Breast epithelium (tissue), 3 donors: ENCODE results near the gene CBX2.

Source experiments
- POLR2A ChIP-seq: fragments of 450-650 bp; IDR thresholded peaks from one replicate; pipeline ENCODE4 v1.6.1; 2016; ENCODE audit warnings: antibody characterized with exemption, mild to moderate bottlenecking, moderate library complexity
- TF ChIP-seq, protein P1 (sequence below), 3 donors: fragments of 450-650 bp; IDR thresholded peaks; one replicate each; pipeline ENCODE4 v1.5.1; 2016 to 2017; ENCODE audit warnings: antibody characterized with exemption in 3 of 3, mild to moderate bottlenecking in 3 of 3, moderate library complexity in 3 of 3

DNA sequence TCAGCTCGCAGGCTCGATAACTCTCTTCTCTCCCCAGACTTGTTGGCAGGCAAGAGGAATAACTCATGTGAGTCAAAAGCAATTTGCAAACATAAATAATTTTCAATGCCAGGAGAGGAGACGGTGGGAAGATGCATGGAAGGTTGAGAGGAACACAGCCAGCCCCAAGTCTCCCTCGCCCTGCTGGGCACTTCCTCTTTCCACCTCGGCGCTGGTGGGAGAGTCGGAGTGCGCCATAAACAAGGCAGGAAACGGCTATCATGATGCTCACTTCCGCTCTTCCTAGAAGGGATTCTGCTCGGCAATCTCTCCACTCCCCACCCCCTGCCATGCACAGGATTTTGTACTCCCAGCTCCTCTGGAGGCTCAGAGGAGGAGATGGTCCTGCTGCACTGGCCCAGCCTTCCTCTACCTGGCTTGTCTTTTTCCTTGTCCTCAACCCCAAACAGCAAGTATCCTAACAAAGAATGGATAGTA lies 48.3 kb downstream of the CBX2 start:
- TF ChIP-seq, protein P1, sequence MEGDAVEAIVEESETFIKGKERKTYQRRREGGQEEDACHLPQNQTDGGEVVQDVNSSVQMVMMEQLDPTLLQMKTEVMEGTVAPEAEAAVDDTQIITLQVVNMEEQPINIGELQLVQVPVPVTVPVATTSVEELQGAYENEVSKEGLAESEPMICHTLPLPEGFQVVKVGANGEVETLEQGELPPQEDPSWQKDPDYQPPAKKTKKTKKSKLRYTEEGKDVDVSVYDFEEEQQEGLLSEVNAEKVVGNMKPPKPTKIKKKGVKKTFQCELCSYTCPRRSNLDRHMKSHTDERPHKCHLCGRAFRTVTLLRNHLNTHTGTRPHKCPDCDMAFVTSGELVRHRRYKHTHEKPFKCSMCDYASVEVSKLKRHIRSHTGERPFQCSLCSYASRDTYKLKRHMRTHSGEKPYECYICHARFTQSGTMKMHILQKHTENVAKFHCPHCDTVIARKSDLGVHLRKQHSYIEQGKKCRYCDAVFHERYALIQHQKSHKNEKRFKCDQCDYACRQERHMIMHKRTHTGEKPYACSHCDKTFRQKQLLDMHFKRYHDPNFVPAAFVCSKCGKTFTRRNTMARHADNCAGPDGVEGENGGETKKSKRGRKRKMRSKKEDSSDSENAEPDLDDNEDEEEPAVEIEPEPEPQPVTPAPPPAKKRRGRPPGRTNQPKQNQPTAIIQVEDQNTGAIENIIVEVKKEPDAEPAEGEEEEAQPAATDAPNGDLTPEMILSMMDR (IDR thresholded peaks at IDR 0.05), result no peak
- no peak for TF ChIP-seq POLR2A
